HG02610 (cell line): ENCODE measurements around the gene SRCAP.
"Not testable (repeated sequence)": the region's sequence is repeated elsewhere in the genome, so short reads cannot be mapped to it uniquely, and the experiment has no call there.

Experiments used
- ATAC-seq: cut with Tn5 transposase; IDR thresholded peaks from one replicate; pipeline ENCODE4 v1.9.1; 2021; ENCODE audit warnings: mild to moderate bottlenecking, moderate library complexity; ENCODE audit not compliant: unreplicated experiment

Gene SRCAP

DNA sequence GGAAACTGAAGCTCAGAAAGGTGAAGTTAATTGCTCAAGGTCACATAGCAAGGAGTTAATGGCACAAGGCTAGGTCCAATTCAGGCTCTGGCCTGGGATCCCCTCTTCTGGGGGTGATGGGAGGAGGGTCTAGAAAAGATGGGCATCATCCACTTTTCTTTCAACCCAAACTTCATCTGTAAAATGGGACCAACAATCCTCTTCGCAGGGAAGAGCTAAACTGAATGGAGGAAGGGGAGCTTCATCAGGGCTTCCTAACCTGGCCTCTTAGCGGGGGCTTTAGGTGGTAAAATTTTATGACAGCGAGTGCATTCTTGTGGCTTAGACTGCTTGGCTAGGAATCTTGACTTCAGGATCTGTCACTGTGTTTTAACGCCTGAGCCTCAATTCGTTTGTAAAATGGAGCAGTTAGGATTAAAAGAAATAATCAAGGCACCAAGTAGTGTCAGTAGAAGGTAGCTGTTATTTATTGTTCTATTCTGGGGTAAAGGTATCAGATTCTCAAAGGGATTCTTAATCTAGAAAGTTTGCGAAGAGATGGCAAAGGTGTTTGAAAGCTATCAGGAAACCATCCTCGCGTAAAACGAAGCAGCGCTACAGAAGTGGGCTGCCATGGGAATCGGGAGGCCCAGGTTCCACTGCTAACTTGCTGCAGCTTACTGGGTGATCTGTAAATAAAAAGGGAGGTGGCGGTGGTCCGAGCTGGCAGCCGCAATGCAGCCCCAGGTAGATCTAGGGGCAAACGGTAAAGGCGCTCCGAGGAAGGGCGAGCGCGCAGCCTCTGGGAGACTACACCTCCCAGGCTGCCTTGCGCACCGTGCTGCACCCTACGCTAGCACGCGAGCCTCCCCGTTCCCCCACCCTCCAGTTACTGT is 1.5 kb upstream of the SRCAP start:
- peak; percentile 81 for ATAC-seq

GRCh38 chr16:30698139-30698815 is 694 bp upstream of the SRCAP start:
- peak; percentile 60 for ATAC-seq

- no peak for ATAC-seq
Measured at GRCh38 chr16:30699615-30700099, 686 bp downstream of the SRCAP start.

DNA sequence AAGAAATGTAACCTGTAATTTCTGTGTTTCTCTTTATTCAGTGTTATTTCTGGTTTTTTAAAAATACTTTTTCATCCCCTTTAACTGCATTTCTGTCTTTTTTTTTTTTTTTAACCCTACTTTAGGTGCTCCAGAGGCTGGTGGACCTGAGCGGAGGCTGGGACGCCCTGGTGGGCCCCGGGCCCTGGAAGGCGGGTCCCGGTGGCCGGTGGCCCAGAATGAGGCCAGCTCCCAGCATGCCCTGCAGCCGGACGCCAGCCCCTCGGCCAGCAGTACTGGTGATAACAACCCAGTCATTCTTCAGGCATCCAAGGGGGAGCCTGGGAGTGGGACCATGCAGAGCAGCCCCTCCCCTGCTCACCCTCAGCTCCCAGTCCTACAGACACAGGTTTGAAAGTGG is 1.5 kb downstream of the SRCAP start:
- no peak for ATAC-seq

GRCh38 chr16:30700971-30701370 is 2.0 kb downstream of the SRCAP start:
- no peak for ATAC-seq

DNA sequence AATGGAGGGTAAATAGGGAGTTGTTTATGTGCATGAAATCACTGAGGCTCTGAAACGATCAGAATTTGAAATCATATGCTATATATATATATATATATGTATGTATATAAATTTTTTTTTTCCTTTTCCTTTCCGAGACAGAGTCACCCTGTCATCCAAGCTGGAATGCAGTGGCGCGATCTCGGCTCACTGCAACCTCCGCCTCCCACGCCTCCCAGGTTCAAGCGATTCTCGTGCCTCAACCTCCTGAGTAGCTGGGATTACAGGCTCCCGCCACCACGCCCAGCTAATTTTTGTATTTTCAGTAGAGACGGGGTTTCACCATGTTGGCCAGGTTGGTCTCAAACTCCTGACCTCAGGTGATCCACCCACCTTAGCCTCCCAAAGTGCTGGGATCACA is 4.1 kb downstream of the SRCAP start:
- ATAC-seq, result not testable (repeated sequence)

DNA sequence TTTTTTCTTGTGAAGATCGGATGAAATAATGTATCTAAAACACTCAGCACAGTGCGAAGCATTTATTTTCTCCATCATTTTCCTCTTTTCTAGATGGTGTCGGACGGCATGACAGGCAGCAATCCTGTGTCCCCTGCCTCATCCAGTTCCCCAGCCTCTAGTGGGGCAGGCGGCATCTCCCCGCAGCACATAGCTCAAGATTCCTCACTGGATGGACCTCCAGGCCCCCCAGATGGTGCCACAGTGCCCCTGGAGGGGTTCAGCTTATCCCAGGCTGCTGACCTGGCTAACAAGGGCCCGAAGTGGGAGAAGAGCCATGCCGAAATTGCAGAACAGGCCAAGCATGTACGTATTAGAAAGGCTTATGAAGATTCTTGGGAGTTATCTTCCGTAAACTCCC is 5.0 kb downstream of the SRCAP start:
- ATAC-seq, result no peak

DNA sequence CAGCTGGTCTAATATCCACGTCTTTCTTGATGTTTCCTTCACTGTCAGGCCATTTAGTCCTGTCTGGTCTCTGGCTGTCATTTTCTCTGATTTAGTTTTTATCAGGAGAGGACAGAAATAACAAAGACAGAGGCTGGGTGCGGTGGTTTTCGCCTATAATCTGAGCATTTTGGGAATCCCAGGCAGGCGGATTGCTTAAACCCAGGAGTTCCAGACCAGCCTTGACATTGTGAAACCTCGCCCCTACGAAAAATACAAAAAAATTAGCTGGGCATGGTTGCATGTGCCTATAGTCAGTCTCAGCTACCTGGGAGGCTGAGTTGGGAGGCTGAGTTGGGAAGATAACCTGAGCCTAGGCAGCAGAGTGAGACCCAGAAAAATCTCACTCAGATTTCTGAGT is 7.1 kb downstream of the SRCAP start:
- no peak for ATAC-seq

GRCh38 chr16:30710971-30711370 is 12.0 kb downstream of the SRCAP start:
- ATAC-seq, result no peak

GRCh38 chr16:30711712-30712111 is 12.7 kb downstream of the SRCAP start:
- no peak for ATAC-seq

GRCh38 chr16:30715750-30716445 is 16.9 kb downstream of the SRCAP start:
- no peak for ATAC-seq

DNA sequence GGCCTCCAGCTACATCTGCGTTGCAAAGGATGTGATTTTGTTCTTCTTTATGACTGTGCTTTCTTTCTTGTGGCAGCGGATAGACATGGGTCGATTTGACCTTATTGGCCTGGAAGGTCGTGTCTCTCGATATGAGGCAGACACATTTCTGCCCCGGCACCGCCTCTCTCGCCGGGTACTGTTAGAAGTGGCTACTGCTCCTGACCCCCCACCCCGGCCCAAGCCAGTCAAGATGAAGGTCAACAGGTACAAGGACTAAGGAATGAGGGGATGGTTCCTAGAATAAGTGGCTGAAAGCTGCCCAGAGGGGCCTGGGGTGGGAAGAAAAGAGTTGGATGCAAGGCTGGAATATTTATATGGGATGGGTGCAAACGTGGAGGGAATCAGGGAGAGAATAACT is 21.1 kb downstream of the SRCAP start:
- ATAC-seq, result no peak

GRCh38 chr16:30720694-30721093 is 21.7 kb downstream of the SRCAP start:
- ATAC-seq, result no peak

- no peak for ATAC-seq
Measured at GRCh38 chr16:30721167-30721566, 22.2 kb downstream of the SRCAP start.

DNA sequence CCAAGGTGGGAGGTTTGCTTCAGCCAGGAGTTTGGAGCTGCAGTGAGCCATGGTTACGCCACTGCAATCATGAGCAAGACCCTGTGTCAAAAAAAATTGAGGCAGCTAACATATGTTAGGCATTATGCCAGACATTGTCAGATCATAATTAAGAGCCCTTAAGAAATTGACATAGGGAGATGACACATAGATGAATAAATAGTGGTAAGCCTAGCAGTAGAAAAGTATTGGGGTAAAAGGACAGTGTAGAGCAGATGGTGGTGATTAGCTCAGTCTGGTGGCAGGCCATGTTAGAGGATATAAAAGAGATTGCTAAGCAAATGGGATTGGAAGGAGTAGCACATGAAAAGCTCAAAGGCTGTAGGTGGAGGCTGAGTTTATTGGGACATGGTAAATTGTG is 22.6 kb downstream of the SRCAP start:
- no peak for ATAC-seq

DNA sequence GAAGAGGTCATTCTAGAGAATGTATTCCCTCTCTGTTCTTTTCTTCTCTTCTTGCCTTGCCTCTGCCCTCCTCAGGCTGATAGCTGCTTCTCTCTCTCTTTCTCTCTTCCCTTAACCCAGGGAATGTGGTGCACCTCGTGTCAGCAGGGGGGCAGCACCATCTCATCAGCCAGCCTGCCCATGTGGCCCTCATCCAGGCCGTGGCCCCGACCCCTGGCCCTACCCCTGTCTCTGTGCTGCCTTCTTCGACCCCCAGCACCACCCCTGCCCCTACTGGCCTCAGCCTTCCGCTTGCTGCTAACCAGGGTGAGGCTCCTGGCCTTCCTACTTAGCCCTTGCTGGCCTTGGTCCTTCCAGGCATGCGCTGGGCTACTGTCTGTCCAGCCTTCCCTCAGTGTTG is 23.5 kb downstream of the SRCAP start:
- ATAC-seq, result no peak

DNA sequence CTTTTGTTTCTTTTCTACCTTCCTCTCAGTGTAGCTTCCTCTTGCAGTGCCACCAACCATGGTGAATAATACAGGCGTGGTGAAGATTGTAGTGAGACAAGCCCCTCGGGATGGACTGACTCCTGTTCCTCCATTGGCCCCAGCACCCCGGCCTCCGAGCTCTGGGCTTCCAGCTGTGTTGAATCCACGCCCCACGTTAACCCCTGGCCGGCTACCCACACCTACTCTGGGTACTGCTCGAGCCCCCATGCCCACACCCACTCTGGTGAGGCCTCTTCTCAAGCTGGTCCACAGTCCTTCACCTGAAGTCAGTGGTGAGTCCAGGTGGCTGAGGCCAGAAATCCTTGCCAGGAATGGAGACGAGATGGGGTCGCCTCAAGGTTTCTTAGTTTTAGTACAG is 23.9 kb downstream of the SRCAP start:
- no peak for ATAC-seq

DNA sequence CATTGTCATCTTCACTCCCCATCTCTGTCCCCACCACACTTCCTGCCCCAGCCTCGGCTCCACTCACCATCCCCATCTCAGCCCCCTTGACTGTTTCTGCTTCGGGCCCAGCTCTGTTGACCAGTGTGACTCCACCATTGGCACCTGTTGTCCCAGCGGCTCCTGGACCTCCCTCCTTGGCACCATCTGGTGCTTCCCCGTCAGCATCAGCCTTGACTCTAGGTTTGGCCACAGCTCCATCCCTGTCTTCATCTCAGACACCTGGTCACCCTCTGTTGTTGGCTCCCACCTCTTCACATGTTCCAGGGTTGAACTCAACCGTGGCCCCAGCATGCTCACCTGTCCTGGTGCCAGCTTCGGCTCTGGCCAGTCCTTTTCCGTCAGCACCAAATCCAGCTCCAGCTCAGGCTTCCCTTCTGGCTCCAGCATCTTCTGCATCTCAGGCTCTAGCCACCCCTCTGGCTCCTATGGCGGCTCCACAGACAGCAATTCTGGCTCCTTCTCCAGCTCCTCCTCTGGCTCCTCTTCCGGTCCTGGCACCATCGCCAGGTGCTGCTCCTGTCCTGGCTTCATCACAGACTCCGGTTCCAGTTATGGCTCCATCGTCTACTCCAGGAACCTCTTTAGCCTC is 24.9 kb downstream of the SRCAP start:
- ATAC-seq, result no peak

DNA sequence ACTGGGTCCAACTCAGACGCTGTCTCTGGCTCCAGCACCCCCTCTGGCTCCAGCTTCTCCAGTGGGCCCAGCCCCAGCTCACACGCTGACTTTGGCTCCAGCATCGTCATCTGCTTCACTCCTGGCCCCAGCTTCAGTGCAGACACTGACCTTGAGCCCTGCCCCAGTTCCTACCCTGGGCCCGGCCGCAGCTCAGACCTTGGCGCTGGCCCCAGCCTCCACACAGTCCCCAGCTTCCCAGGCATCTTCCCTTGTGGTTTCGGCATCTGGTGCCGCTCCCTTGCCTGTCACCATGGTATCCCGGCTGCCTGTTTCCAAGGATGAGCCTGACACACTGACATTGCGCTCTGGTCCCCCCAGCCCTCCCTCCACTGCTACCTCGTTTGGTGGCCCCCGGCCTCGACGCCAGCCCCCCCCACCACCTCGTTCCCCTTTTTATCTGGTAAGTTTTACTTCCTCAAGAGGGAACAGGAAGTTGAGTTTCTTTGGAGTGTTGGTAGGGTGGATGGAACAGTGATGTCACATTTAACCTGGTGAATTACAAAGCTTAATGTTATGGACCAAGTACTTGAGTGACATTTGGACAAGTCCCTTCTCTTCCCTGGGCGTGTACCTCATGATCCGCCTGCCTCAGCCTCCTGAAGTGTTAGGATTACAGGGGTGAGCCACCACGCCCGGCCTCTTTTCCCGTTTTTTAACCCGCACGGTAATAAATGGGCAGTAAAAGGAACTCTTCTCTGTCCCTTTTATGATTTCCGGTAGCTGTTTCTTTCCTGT is 25.9 kb downstream of the SRCAP start:
- no peak for ATAC-seq

DNA sequence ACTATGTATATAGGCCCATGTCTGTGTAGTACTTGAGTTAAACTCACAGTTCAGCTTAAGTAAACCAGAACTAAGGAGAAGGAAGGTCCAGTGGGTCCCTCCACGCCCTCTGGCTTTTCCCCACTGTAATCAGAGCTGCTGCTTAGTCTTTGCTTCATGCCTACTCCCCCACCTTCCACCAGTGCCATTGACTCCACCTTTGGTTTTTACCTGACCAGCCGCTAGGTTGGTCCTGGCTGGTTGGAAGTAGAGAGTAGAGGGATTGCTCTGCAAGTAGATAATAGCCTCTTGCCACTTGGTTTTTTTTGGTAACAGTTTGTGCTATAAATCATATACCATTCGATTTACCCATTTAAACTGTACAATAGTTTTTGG is 26.4 kb downstream of the SRCAP start:
- no peak for ATAC-seq
